HepG2 (cell line): ENCODE measurements around the gene RFX2. TPM values are rescaled to one million over a fixed set of nuclear protein-coding genes. Genes with fewer than 3 reads are reported as not detected.

Experiments
- ATAD3A ChIP-seq: sonication (generic); formaldehyde crosslinking; IDR thresholded peaks from 2 replicates; pipeline ENCODE4 v1.4.0; 2020; ENCODE audit warnings: missing genetic modification reagents
- CBX1 ChIP-seq: IDR thresholded peaks from one replicate; pipeline ENCODE4 v1.6.1; 2016; ENCODE audit warnings: antibody characterized with exemption, low read depth
- GRHL1 ChIP-seq: sonication (generic); formaldehyde crosslinking; conservative IDR thresholded peaks from 2 replicates; pipeline ENCODE4 v1.8.0; 2022; ENCODE audit warnings: missing genetic modification reagents
- KIAA2018 ChIP-seq: sonication (generic); formaldehyde crosslinking; IDR thresholded peaks from 2 replicates; pipeline ENCODE4 v1.5.0; 2020; ENCODE audit warnings: mild to moderate bottlenecking, missing genetic modification reagents, borderline replicate concordance
- RBM22 ChIP-seq: fragments of 200-400 bp; formaldehyde crosslinking; optimal IDR thresholded peaks from 2 replicates; pipeline ENCODE3; 2017; ENCODE audit warnings: mild to moderate bottlenecking, low read length, moderate library complexity
- REL ChIP-seq: sonication (generic); formaldehyde crosslinking; conservative IDR thresholded peaks from 2 replicates; pipeline ENCODE4 v1.8.0; 2022; ENCODE audit warnings: mild to moderate bottlenecking, missing genetic modification reagents, moderate library complexity
- SMAD3 ChIP-seq: sonication (generic); formaldehyde crosslinking; IDR thresholded peaks from 2 replicates; pipeline ENCODE4 v1.4.0; 2020; ENCODE audit warnings: missing genetic modification reagents
- ZNF142 ChIP-seq: sonication (generic); formaldehyde crosslinking; IDR thresholded peaks from 2 replicates; pipeline ENCODE4 v1.4.0; 2020; ENCODE audit warnings: missing genetic modification reagents
- ZNF251 ChIP-seq: sonication (generic); formaldehyde crosslinking; IDR thresholded peaks from 2 replicates; pipeline ENCODE4 v1.9.0; 2021; ENCODE audit warnings: mild to moderate bottlenecking, missing genetic modification reagents
- ZNF253 ChIP-seq: sonication (generic); formaldehyde crosslinking; IDR thresholded peaks from 2 replicates; pipeline ENCODE4 v1.8.0; 2022; ENCODE audit warnings: mild to moderate bottlenecking, missing genetic modification reagents, borderline replicate concordance
- ZNF350 ChIP-seq: sonication (generic); formaldehyde crosslinking; IDR thresholded peaks from 2 replicates; pipeline ENCODE4 v1.4.0; 2020; ENCODE audit warnings: mild to moderate bottlenecking, low read depth, missing genetic modification reagents, borderline replicate concordance
- ZNF557 ChIP-seq: sonication (generic); formaldehyde crosslinking; IDR thresholded peaks from 2 replicates; pipeline ENCODE4 v1.4.0; 2020; ENCODE audit warnings: missing genetic modification reagents
- ZNF674 ChIP-seq: sonication (generic); formaldehyde crosslinking; IDR thresholded peaks from 2 replicates; pipeline ENCODE4 v1.5.0; 2020; ENCODE audit warnings: low read depth, mild to moderate bottlenecking, missing genetic modification reagents
- polyA plus RNA-seq, 8 experiments: library from polyadenylated mRNA; depleted of rRNA in 3 of 8; stranded (reverse) in 7 of 8; unstranded in 1 of 8; fragments of >200 nt; fragmentation: Illumina TruSeq in 4 of 8; extraction: Trizol in 4 of 8; gene quantifications; 2 replicates each; pipeline versions ENCODE4 v1.2.1 to v1.2.3, GENCODE V29; 2011 to 2016; ENCODE audit warnings: low read depth in 4 of 8, missing spikeins in 1 of 8, mixed read lengths in 1 of 8; ENCODE audit not compliant: insufficient read depth in 1 of 8
- total RNA-seq, 5 experiments: library from RNA; depleted of rRNA; stranded (reverse); fragments of >200 nt; fragmentation: Illumina TruSeq; extraction: Trizol; gene quantifications; 2 replicates each; pipeline ENCODE4 v1.2.3, GENCODE V29; 2016; ENCODE audit warnings: low read depth in 1 of 5

The RFX2 gene
- total and polyA plus RNA-seq, 2 of the 13 experiments (the other 11 are each of a cell fraction or from before 2014, with no cell fraction given), result 2.8 to 3.3 TPM

GRCh38 chr19:5987077-5987818, 123.1 kb downstream of the RFX2 start (continued):
- TF ChIP-seq ZNF557 (CRISPR knock-in tag) (no peak), ZNF142 (CRISPR knock-in tag) (no peak), CBX1 (no peak), KIAA2018 (no peak), ZNF674 (CRISPR knock-in tag) (no peak), ZNF251 (CRISPR knock-in tag) (no peak), RBM22 (no peak), REL (CRISPR knock-in tag) (no peak), ZNF253 (CRISPR knock-in tag) (no peak), ZNF350 (CRISPR knock-in tag) (no peak; the same call in 1 of the 2 replicates), SMAD3 (CRISPR knock-in tag) (no peak; the same call in 1 of the 2 replicates), GRHL1 (CRISPR knock-in tag) (no peak), ATAD3A (CRISPR knock-in tag) (no peak)
